ENCODE data around the gene FHIT. TPM values are rescaled to one million over a fixed set of nuclear protein-coding genes. Genes with fewer than 3 reads are reported as not detected.

The FHIT gene
- total RNA-seq, 2 donors from 2014 or later, result 8.7 to 12.7 TPM

DNA sequence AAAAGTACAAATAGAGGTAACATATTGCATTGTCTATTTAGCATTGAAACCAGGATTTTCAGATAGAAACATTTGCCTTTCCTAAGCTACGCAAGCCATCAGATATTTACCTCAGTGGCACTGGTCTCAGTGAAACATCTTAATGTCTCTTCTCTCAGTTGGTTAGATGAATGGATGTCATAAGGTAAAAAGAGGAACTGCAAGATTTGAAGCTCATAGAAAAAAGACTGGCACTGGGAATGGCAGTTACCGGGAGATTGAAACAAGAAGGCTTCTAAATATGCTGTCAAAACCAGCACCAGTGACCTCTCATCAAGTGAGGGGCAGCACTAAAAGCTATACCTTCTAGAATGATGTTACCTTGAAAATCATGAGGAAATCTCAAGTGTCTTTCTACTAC lies 486.4 kb downstream of the FHIT start:
- ATAC-seq, result no peak
- DNase-seq, result no peak
- intact Hi-C loops (cut with DNase I), result no loop called here

DNA sequence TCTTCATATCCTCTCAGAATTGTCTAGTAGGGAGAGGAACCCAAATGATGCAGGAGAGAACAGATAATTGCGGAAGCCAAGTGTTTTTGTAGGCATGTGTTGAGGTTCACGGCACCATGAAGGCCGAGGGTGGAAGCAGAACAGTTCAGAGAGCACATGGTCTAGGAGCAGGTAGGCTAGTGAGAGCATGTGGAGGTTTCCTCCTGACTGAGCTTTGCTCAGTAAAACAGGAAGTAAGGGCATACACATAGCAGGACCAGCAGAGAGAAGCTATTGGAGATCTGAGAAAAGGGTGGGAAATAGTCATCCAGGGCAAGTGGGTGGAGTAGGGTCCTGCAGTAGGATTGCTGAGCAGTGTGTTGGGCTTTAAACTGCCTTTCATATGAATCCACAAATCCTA lies 491.1 kb downstream of the FHIT start:
- DNase-seq, result no peak
- intact Hi-C loops (cut with DNase I), result no loop called here
- ATAC-seq, result no peak

DNA sequence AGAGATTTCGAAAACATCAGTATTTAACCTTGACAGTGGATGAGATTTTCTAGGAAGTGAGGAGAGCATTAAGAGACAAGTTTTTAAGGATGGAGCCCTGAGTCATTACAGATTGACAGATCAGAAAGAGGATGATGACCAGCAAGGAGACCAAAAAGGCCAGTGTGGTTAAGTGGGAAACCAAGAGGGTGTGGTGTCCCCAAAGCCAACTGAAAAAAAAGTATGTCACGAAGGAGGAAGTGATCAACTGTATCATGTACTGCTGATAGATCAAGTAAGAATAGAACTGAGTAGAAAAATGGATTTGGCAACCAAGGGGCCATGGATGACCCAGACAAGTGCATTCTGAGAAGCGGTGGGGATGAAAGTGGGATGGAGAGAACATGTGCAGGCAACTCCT lies 491.8 kb downstream of the FHIT start:
- DNase-seq, result no peak
- ATAC-seq, result no peak
- intact Hi-C loops (cut with DNase I), result no loop called here

GRCh38 chr3:60758831-60759230 lies 492.4 kb downstream of the FHIT start:
- DNase-seq (no peak), ATAC-seq (no peak)
- intact Hi-C loops (cut with DNase I), result no loop called here

GRCh38 chr3:60758171-60758570 lies 493.1 kb downstream of the FHIT start:
- intact Hi-C loops (cut with DNase I), result no loop called here
- DNase-seq (no peak), ATAC-seq (no peak)

DNA sequence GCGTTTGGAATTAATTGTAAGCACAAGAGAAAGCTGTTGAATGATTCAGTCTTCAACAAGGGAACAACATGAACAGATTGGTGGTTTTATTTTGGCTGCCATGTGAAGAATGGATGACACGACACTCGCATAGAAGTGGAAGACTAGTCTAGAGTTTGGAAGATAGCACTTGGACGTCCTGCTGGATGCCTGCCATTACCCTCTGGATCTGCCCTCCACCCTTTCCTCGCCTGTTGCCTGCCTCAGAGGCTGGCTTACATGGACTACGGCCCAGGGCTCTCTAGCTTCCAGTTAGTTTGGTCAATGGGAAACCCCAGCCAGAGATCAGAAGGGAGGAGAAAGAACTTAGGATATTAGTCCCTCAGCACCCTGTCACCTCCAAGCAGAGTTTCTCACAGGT lies 493.5 kb downstream of the FHIT start:
- ATAC-seq, result peak in 1 of 2 donors; percentile 56
- intact Hi-C loops (cut with DNase I), result no loop called here

GRCh38 chr3:60756241-60757030 lies 494.8 kb downstream of the FHIT start:
- no peak for ATAC-seq
- no peak for DNase-seq
- intact Hi-C loops (cut with DNase I), result no loop called here

More for the DNA sequence above, 493.5 kb downstream of the FHIT start:
- no peak for DNase-seq

DNA sequence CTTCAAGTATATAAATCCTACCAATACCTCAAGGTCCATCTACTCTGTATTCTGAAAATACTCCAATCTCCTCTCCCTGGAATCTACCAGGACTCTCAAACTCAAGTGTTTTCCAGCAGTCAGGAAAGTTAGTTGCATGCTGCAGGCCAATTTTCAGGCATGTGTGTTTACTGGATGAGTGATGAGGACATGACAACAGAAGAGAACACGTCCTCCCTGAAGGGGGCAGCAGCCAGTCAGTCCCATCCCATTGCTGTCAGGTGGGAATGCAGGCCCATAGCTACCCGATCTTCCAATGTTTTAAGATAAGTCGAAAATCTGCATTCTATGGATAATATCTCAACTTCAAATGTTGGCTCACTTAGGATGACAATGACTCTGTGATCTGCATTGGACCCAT lies 496.2 kb downstream of the FHIT start:
- intact Hi-C loops (cut with DNase I), result no loop called here
- no peak for DNase-seq
- no peak for ATAC-seq

- no peak for ATAC-seq
- DNase-seq, result no peak
- intact Hi-C loops (cut with DNase I), result no loop called here
Observed at GRCh38 chr3:60754617-60755016, 496.6 kb downstream of the FHIT start.

DNA sequence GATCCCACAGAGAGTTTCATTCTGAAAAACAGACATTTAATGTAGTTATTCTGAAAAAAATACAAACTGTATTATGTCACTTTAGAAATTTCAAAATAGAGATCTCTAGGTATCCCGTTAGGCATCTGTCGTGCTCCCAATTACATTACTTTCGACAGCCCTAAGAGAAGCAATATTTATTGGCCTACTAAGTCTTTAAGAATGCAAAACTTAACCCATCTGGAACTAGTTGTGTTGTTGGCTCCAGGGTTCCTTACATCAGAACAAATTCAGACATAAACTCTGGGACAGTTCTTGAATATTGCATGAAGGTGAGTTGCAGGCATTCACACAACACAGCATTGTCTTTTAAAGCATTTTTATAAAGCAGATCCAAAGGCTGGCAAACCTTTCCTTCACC lies 498.4 kb downstream of the FHIT start:
- intact Hi-C loops (cut with DNase I), result no loop called here
- no peak for ATAC-seq

DNA sequence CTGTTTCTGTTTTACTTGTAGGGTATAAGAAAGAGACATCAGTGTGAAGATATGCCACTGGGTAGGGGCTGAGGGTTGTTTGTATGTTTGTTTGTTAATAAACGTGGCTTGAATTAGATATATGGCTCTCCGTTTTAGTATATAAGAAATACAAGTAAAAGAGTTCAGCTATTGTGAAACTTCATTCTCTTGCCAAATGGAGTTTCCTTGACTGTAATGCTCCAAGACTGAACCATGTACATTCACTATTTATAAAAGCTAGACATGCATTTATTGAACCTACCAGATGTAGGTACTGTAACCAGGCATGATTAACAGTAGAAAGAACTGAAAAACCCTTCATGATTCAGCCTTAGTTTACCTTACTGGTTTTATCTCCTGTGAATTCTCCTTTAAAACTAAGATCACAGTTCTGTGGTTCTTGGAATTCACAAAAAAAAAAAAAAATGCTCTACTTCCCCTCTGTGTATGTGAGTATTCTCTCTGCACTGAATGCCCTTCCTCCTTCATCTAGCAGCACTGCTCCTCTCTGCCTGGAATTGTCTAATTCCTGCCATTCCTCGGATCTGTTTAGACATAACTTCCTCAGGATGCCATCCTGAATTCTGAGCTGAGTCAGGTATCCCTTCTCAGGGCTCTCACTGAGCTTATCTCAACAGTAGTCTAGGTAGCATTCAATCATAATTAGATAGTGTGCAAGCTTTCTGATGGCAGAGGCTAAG lies 504.4 kb downstream of the FHIT start:
- DNase-seq (no peak), ATAC-seq (no peak)
- intact Hi-C loops (cut with DNase I), result no loop called here

More for the DNA sequence above, 498.4 kb downstream of the FHIT start:
- DNase-seq, result no peak

DNA sequence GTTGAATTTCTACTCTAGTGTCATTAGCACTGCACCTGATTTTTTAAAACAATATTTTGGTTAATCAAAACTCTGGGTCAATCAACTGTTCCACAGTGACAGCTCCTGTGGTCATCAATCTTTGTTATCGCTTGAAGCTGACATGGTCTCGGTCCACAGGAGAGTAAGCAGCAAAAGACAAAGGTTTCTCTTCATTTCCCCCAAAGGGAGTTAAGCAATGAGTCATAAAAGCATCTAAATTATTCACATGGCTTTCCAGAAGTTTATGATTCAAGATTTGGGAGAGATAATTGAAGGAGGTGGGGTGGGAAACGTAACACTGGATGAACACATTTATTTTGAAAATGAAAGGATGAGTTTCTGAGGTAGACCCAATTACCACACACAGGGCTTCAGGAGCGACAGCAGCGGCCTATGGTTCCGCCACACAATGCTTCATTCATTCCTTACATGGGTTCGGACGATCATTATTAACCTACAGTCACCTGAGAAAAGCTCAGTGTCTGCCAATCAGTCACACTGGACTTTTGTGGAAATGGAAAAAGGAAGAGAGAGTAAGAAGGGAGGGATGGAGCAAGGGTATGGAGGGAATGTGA lies 505.1 kb downstream of the FHIT start:
- intact Hi-C loops (cut with DNase I), result no loop called here
- ATAC-seq, result no peak
- no peak for DNase-seq

- ATAC-seq (peak in 1 of 2 donors; percentile 52), DNase-seq (no peak)
- intact Hi-C loops (cut with DNase I), result no loop called here
Observed at GRCh38 chr3:60743631-60744164, 507.6 kb downstream of the FHIT start.

GRCh38 chr3:60742606-60743145 lies 508.6 kb downstream of the FHIT start:
- ATAC-seq (peak; percentile 69 to 84), DNase-seq (peak; percentile 25)
- intact Hi-C loops (cut with DNase I), result no loop called here

GRCh38 chr3:60737633-60738399 lies 513.4 kb downstream of the FHIT start:
- DNase-seq, result no peak
- intact Hi-C loops (cut with DNase I), result no loop called here
- ATAC-seq, result no peak

- intact Hi-C loops (cut with DNase I), result no loop called here
Observed at GRCh38 chr3:60730371-60730770, 520.9 kb downstream of the FHIT start.

GRCh38 chr3:60729056-60729455 lies 522.2 kb downstream of the FHIT start:
- intact Hi-C loops (cut with DNase I), result no loop called here
- ATAC-seq (no peak), DNase-seq (no peak)

More at GRCh38 chr3:60730371-60730770, 520.9 kb downstream of the FHIT start:
- no peak for DNase-seq
- ATAC-seq, result no peak

DNA sequence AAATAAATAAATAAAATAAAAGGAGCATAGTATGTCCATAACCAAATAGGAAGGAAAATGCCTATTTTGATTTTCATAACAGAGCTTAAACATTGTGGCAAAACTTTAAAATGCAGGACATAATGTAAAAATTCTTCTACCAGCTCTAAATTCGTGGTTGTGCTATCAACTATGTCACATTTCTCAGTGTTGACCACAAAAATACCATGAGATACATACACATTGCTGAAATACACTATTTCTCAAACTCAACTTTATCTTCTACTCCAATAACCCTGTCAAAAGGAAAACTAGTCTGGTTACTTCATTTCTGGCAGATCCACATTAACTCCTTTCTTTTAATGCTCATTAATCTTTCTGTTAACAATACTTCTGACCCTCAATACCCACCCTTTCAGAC lies 523.2 kb downstream of the FHIT start:
- ATAC-seq (no peak), DNase-seq (no peak)
- intact Hi-C loops (cut with DNase I), result no loop called here

DNA sequence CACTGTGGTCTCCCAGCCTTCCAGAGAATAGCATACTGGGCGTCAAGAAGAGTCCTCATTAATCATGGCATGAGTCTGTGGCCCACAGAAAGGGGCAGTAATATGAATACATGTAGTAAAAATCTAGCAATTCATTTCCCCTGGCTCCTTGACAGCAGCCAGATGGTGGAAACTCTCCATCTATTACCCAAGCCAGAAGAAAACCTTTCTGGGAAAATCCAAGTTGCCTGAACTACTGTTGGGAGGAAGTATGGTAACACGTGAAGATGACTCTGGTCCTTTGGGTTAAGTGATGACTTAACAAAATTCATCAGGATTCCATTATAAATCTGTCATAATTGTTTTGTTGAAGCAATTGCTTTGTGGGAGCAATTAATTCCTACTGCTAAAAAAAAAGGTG lies 530.5 kb downstream of the FHIT start:
- intact Hi-C loops (cut with DNase I), result no loop called here
- ATAC-seq, result no peak
- DNase-seq, result no peak

All from left cardiac atrium (tissue), 4 donors.